Stimulated activated CD4-positive, alpha-beta T cell treated with anti-CD3 and anti-CD28 coated beads, TNF-alpha, amount 100 ng/mL, for 24 hours (primary cell): ENCODE measurements around the gene BCL3.
"Not testable (repeated sequence)": the region's sequence is repeated elsewhere in the genome, so short reads cannot be mapped to it uniquely, and the experiment has no call there.

ENCODE experiments used
- DNase-seq, 3 experiments: peaks; one replicate each; pipeline ENCODE4 v3.0.0-alpha.2; 2020; ENCODE audit warnings: low read depth in 3 of 3

The BCL3 gene

GRCh38 chr19:44721369-44721768, 27.1 kb upstream of the BCL3 start:
- not testable (repeated sequence) for DNase-seq

GRCh38 chr19:44722131-44723121, 26.1 kb upstream of the BCL3 start:
- no peak for DNase-seq

GRCh38 chr19:44723299-44723951, 25.1 kb upstream of the BCL3 start:
- no peak for DNase-seq

GRCh38 chr19:44723952-44724319, 24.6 kb upstream of the BCL3 start:
- DNase-seq, result peak; percentile 57 to 76 (median 63)

- DNase-seq, result no peak
Measured at GRCh38 chr19:44725251-44725650, 23.3 kb upstream of the BCL3 start.

DNA sequence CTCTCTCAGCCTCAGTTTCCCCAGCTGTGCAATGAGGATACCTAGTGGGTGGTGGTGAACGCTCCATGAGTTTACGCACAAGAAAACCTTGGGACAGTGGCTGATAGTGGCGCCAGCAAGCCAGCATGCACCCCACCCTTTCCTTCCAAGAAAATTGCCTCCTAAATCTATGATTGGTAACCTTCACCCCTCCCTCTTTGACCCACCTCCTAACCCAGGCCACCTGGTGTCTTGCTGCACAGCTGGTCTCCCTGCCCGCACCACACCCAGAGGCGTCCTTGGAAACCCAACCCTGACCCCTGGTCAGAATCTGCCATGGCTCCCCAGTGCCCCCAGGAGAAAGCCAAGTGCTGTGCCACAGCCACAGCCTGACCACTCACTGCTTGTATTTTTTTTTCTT, 22.8 kb upstream of the BCL3 start:
- no peak for DNase-seq

GRCh38 chr19:44726465-44726864, 22.0 kb upstream of the BCL3 start:
- no peak for DNase-seq

DNA sequence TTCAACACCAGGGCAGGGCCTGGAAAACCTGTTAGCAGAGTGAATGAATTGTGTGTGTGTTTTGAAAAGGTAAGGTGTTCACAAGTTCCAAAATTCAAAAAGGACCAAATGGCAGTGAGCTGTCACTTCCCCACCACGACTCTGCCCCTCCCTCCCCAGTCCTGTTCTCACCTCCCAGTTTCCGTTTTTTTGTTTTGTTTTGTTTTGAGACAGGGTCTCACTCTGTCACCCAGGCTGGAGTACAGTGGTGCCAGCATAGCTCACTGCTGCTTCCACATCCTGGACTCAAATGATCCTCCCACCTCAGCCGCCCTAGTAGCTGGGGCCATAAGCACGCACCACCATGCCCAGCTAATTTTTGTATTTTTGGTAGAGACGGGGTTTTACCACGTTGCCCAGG, 20.3 kb upstream of the BCL3 start:
- DNase-seq, result no peak

- DNase-seq, result no peak
Measured at GRCh38 chr19:44729516-44730033, 18.9 kb upstream of the BCL3 start.

DNA sequence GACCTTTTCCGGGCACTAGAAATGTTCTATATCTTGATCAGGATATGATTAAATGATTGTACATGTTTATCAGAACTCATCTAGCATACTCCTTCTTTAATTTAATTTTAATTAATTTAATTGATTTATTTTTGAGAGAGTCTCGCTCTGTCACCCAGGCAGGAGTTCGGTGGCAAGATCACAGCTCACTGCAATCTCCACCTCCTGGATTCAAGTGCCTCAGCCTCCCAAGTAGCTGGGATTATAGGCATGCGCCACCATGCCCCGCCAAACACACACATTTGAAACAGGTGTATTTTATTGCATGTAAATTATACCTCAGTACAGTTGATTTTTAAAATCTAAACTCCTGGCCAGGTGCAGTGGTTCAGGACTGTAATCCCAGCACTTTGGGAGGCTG, 17.4 kb upstream of the BCL3 start:
- no peak for DNase-seq

- DNase-seq, result no peak
Measured at GRCh38 chr19:44731622-44732021, 16.9 kb upstream of the BCL3 start.

DNA sequence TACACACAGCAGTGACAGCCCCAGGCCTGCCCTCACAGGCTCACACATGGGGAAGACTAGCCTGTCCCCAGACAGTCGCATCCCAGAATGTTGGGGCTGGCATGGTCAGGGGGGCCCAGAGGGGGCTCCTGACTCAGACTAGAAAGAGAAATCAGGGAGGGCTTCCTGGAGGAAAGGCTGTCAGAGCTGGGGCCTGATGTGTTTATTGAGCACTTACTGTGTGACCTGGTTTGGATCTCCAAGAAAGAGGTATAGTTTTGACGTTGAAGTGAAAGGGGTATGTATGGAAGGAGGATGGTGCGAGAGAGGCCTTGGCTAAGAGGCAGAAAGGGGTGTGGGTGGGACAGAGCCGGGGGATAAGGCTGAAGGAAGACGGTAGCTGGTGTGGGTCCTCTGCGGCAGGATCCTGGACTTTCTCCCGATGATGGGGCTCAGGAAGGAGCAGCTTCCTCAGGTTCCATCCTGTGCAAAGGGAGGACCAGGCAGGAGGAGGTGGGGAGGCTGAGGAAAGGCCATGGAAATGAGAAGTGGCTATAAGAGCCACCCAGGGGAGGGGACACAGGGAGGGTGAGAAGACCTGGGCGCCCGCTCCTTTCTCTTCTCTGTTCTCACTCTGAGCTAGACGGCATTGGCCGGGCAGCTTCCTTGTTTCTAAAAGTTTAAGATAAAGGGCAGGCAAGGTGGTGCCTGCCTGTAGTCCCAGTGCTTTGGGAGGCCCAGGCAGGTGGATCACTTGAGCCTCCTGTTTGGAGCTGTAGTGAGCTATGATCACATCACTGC, 16.1 kb upstream of the BCL3 start:
- DNase-seq, result no peak

GRCh38 chr19:44734357-44734756, 14.2 kb upstream of the BCL3 start:
- DNase-seq, result no peak

GRCh38 chr19:44735011-44735410, 13.5 kb upstream of the BCL3 start:
- no peak for DNase-seq

GRCh38 chr19:44737238-44738071, 11.1 kb upstream of the BCL3 start:
- DNase-seq, result no peak

DNA sequence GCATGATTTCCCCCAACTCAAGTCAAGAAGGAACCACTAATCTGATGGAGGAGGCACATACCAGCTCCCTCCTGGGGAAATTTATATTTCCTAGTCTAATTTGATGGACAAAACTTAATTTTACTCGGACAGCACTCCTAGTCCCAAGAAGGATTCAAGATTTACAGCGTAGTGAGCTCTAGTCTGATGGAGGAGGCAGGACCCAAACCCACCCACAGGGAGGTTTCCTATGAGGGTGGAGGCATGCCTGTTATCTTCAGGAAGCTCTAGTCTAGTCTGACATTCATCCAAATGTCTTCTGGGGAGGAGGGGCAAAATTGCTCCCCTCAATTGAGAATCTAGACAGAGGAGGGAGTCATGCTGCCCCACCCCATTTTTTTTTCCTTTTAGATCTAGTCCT, 10.4 kb upstream of the BCL3 start:
- no peak for DNase-seq

- DNase-seq, result no peak
Measured at GRCh38 chr19:44738603-44739558, 9.6 kb upstream of the BCL3 start.

DNA sequence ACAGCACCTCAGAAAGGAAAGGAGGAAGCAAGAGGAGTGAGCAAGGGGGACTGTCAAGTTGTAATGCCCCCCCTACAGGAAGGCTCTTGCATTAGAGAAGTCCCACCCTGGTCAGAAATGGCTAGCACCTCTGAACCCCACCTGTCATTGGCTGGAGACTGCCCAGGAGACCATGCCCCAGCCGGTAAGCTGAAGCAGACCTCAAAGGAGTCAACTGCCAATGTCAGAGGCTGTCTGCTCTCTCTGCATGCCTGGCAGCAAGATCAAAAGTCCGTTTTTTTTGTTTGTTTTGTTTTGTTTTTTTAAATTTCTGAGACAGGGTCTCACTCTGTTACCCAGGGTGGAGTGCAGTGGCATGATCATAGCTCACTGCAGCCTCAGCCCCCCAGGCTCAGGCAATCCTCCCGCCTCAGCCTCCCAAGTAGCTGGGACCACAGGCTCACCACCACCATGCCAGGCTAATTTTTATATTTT, 8.1 kb upstream of the BCL3 start:
- no peak for DNase-seq

GRCh38 chr19:44741258-44741731, 7.2 kb upstream of the BCL3 start:
- DNase-seq, result no peak

DNA sequence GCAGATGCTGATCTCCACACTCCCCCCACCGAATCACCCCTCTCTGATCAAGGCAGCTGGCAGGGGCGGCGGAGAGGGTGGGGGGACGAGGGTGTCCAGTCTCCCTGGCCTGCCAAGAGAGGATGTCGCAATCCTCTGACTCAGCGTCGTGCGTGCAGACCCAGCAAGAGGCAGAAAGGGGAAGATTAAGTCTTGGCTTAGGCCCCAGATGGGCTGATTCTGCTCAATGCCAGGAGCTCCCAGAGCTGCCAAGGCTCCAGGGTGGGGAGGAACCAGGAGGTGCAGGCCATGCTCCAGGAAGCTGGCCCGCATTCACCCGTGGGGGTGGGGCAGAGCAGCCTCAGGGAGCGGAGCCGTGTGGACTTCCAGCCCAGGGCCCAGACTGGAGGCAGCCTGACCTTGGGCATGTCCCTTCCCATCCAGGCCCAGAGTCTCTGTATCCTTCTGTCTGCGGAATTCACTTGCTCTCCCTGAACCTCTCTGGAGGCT, 6.6 kb upstream of the BCL3 start:
- DNase-seq, result peak in 1 of 3 experiments; percentile 34
